Thymus (tissue), 11 donors: ENCODE data around the gene JAKMIP2. TPM values are rescaled to one million over a fixed set of nuclear protein-coding genes. Genes with fewer than 3 reads are reported as not detected.

Experiments
- DNase-seq, 9 donors: peaks; one replicate each; pipeline ENCODE4 v3.0.0-alpha.2; 2013; ENCODE audit warnings: low spot score in 9 of 9, low read depth in 6 of 9, missing footprints in 1 of 9
- H3K27ac ChIP-seq, 2 donors: one replicate each; pipeline ENCODE4 v1.5.1; 2013; ENCODE audit warnings: control low read depth in 1 of 2, low read depth in 1 of 2, low read length in 1 of 2, mild to moderate bottlenecking in 1 of 2, moderate library complexity in 1 of 2
- H3K27me3 ChIP-seq, 2 donors: one replicate each; pipeline ENCODE4 v1.5.1; 2013; ENCODE audit warnings: low read length in 1 of 2; ENCODE audit not compliant: control insufficient read depth in 2 of 2, insufficient read depth in 1 of 2
- H3K36me3 ChIP-seq, 2 donors: one replicate each; pipeline ENCODE4 v1.5.1; 2013; ENCODE audit warnings: low read length in 1 of 2, mild to moderate bottlenecking in 1 of 2, moderate library complexity in 1 of 2; ENCODE audit not compliant: control insufficient read depth in 2 of 2, insufficient read depth in 2 of 2
- H3K4me1 ChIP-seq, 2 donors: one replicate each; pipeline ENCODE4 v1.5.1; 2013; ENCODE audit warnings: low read length in 2 of 2; ENCODE audit not compliant: control insufficient read depth in 2 of 2, insufficient read depth in 2 of 2
- H3K4me3 ChIP-seq, 2 donors: one replicate each; pipeline ENCODE4 v1.5.1; 2013; ENCODE audit warnings: low read length in 2 of 2, control low read depth in 1 of 2, mild to moderate bottlenecking in 1 of 2
- H3K9me3 ChIP-seq, 2 donors: one replicate each; pipeline ENCODE4 v1.5.1; 2013; ENCODE audit warnings: low read length in 1 of 2, mild to moderate bottlenecking in 1 of 2; ENCODE audit not compliant: control insufficient read depth in 2 of 2, insufficient read depth in 1 of 2
- WGBS: extraction: QIAGEN DNeasy Blood & Tissue Kit; methylation state at CpG from one replicate; pipeline ENCODE4 v1.1.7; 2013; 5-methylcytosine and 5-hydroxymethylcytosine counted together
- polyA plus RNA-seq: library from polyadenylated mRNA; stranded (reverse); fragments of 200-250 nt; gene quantifications from one replicate; pipeline ENCODE4 v1.2.3, GENCODE V29; 2013
- total RNA-seq: library from RNA; stranded (reverse); fragments of 120-200 nt; gene quantifications from one replicate; pipeline ENCODE4 v1.2.4, GENCODE V29; 2013
- donor health status: healthy.

Gene JAKMIP2
- total and polyA plus RNA-seq, 2 donors: 2.6 to 10.3 TPM

- Histone ChIP-seq H3K36me3 (peaks cover 9 to 13% of the 10 kb centered on the region in 2 donors), H3K4me3 (no peak overlapping the region), H3K4me1 (no peaks in the 10 kb centered on the region), H3K9me3 (no peaks in the 10 kb centered on the region), H3K27me3 (no peaks in the 10 kb centered on the region), H3K27ac (no peak overlapping the region)
- WGBS: 95% methylated on average over 1 of the region's 1 CpG
- DNase-seq: no peak
These were observed 115.2 kb downstream of the JAKMIP2 start for GRCh38 chr5:147667363-147667762.

- Histone ChIP-seq H3K27ac (no peak overlapping the region), H3K27me3 (no peaks in the 10 kb centered on the region), H3K4me3 (no peak overlapping the region), H3K9me3 (no peaks in the 10 kb centered on the region), H3K4me1 (no peaks in the 10 kb centered on the region), H3K36me3 (peaks cover 4 to 9% of the 10 kb centered on the region in 2 donors)
- WGBS: 93% methylated on average over 6 of the region's 6 CpGs
- DNase-seq: no peak
These were observed 116.1 kb downstream of the JAKMIP2 start for GRCh38 chr5:147666419-147666818.

- H3K4me1 ChIP-seq: no peaks in the 10 kb centered on the region
- peaks cover 5 to 17% of the 10 kb centered on the region in 2 donors for H3K36me3 ChIP-seq
- H3K4me3 ChIP-seq: no peak overlapping the region
- H3K27ac ChIP-seq: no peak overlapping the region
- DNase-seq: no peak
- H3K27me3 ChIP-seq: no peaks in the 10 kb centered on the region
- WGBS: 97% methylated on average over 5 of the region's 5 CpGs
- H3K9me3 ChIP-seq: peaks cover 1 to 4% of the 10 kb centered on the region in 2 donors
These were observed 121.0 kb downstream of the JAKMIP2 start for GRCh38 chr5:147661541-147661940.

- H3K4me3 ChIP-seq: no peak overlapping the region
These were observed 123.2 kb downstream of the JAKMIP2 start for GRCh38 chr5:147659166-147659929.

GRCh38 chr5:147658293-147658932, 124.1 kb downstream of the JAKMIP2 start:
- Histone ChIP-seq H3K27me3 (no peaks in the 10 kb centered on the region), H3K4me1 (no peaks in the 10 kb centered on the region), H3K27ac (no peak overlapping the region), H3K9me3 (peaks cover 1 to 4% of the 10 kb centered on the region in 2 donors), H3K36me3 (peaks cover 5 to 17% of the 10 kb centered on the region in 2 donors), H3K4me3 (no peak overlapping the region)
- no peak for DNase-seq
- WGBS: 92% methylated on average over 8 of the region's 8 CpGs

More at GRCh38 chr5:147659166-147659929, 123.2 kb downstream of the JAKMIP2 start:
- no peak overlapping the region for H3K27ac ChIP-seq
- no peak for DNase-seq
- peaks cover 1 to 4% of the 10 kb centered on the region in 2 donors for H3K9me3 ChIP-seq
- no peaks in the 10 kb centered on the region for H3K27me3 ChIP-seq
- H3K36me3 ChIP-seq: peaks cover 5 to 17% of the 10 kb centered on the region in 2 donors
- H3K4me1 ChIP-seq: no peaks in the 10 kb centered on the region
- 96% methylated on average over 15 of the region's 15 CpGs for WGBS

GRCh38 chr5:147648597-147648996, 133.9 kb downstream of the JAKMIP2 start:
- H3K4me3 ChIP-seq: no peak overlapping the region
- H3K27ac ChIP-seq: no peak overlapping the region
- H3K4me1 ChIP-seq: no peaks in the 10 kb centered on the region
- no peaks in the 10 kb centered on the region for H3K27me3 ChIP-seq
- H3K36me3 ChIP-seq: peaks cover 0 to 9% of the 10 kb centered on the region in 2 donors
- DNase-seq: no peak
- no peaks in the 10 kb centered on the region for H3K9me3 ChIP-seq
- WGBS: 97% methylated on average over 1 of the region's 1 CpG

- no peaks in the 10 kb centered on the region for H3K4me1 ChIP-seq
- 96% methylated on average over 11 of the region's 11 CpGs for WGBS
- no peak for DNase-seq
- H3K27ac ChIP-seq: no peak overlapping the region
- no peak overlapping the region for H3K4me3 ChIP-seq
- no peaks in the 10 kb centered on the region for H3K27me3 ChIP-seq
- peaks cover 4 to 22% of the 10 kb centered on the region in 2 donors for H3K36me3 ChIP-seq
- no peaks in the 10 kb centered on the region for H3K9me3 ChIP-seq
These were observed 137.3 kb downstream of the JAKMIP2 start for GRCh38 chr5:147645197-147645596.

GRCh38 chr5:147644460-147644859, 138.1 kb downstream of the JAKMIP2 start:
- Histone ChIP-seq H3K27ac (no peak overlapping the region), H3K4me1 (no peaks in the 10 kb centered on the region), H3K9me3 (no peaks in the 10 kb centered on the region), H3K27me3 (no peaks in the 10 kb centered on the region), H3K4me3 (no peak overlapping the region), H3K36me3 (peaks cover 4 to 25% of the 10 kb centered on the region in 2 donors)
- no peak for DNase-seq
- 99% methylated on average over 1 of the region's 1 CpG for WGBS

- no peak for DNase-seq
- H3K27ac ChIP-seq: no peak overlapping the region
- H3K9me3 ChIP-seq: no peaks in the 10 kb centered on the region
- H3K27me3 ChIP-seq: no peaks in the 10 kb centered on the region
- no peaks in the 10 kb centered on the region for H3K4me1 ChIP-seq
- 93% methylated on average over 1 of the region's 1 CpG for WGBS
- peaks cover 4 to 32% of the 10 kb centered on the region in 2 donors for H3K36me3 ChIP-seq
- no peak overlapping the region for H3K4me3 ChIP-seq
These were observed 139.4 kb downstream of the JAKMIP2 start for GRCh38 chr5:147643142-147643541.
